Activated T-helper 1 cell treated with anti-CD3 and anti-CD28 coated beads, Interleukin-12 subunit alpha, Interleukin-12 subunit beta, Interleukin-2, Interleukin-4 antibody, amounts not matched to agents 30 ng/mL and 10 ng/mL and 1 ng/mL, durations not matched to agents 14 hours and 24 hours and 36 hours (primary cell): ENCODE results near the gene LSAMP. TPM values are rescaled to one million over a fixed set of nuclear protein-coding genes. Genes with fewer than 3 reads are reported as not detected.

ENCODE experiments used
- DNase-seq: peaks from one replicate; pipeline ENCODE4 v3.0.0; 2021; ENCODE audit warnings: low spot score
- H3K27ac Mint-ChIP-seq: one replicate; pipeline ENCODE4 v1.8.0; 2021; ENCODE audit warnings: mild to moderate bottlenecking, mixed read lengths
- H3K27me3 Mint-ChIP-seq: one replicate; pipeline ENCODE4 v1.8.0; 2022; ENCODE audit warnings: mild to moderate bottlenecking, moderate library complexity, mixed read lengths; ENCODE audit not compliant: insufficient read depth
- H3K36me3 Mint-ChIP-seq: one replicate; pipeline ENCODE4 v1.8.0; 2021; ENCODE audit warnings: low read depth, mixed read lengths
- H3K4me1 Mint-ChIP-seq: one replicate; pipeline ENCODE4 v1.8.0; 2021; ENCODE audit warnings: low read depth, mixed read lengths
- H3K4me3 Mint-ChIP-seq: one replicate; pipeline ENCODE4 v1.8.0; 2021; ENCODE audit warnings: mild to moderate bottlenecking, moderate library complexity, mixed read lengths
- H3K9me3 Mint-ChIP-seq: one replicate; pipeline ENCODE4 v1.8.0; 2021; ENCODE audit warnings: mixed read lengths
- intact Hi-C: fragments of 100-400 bp; cut with micrococcal nuclease; formaldehyde crosslinking; loops from one replicate; pipeline ENCODE4 v1.15.1; 2024
- total RNA-seq: library from RNA; stranded (reverse); gene quantifications from 2 replicates; pipeline ENCODE4 v1.2.3, GENCODE V29; 2022

Gene LSAMP
- total RNA-seq, 1 donor from 2014 or later: not detected

GRCh38 chr3:116030131-116030850 lies 415.0 kb downstream of the LSAMP start:
- no peaks in the 10 kb centered on the region for H3K9me3 Mint-ChIP-seq
- H3K27me3 Mint-ChIP-seq: no peaks in the 10 kb centered on the region
- H3K4me3 Mint-ChIP-seq: no peak overlapping the region
- no peak overlapping the region for H3K27ac Mint-ChIP-seq
- no peaks in the 10 kb centered on the region for H3K36me3 Mint-ChIP-seq
- H3K4me1 Mint-ChIP-seq: no peaks in the 10 kb centered on the region
- no peak for DNase-seq
- intact Hi-C loops: no loop called here

GRCh38 chr3:116029266-116029665 lies 416.0 kb downstream of the LSAMP start:
- intact Hi-C loops: no loop called here
- no peak for DNase-seq
- Mint-ChIP-seq H3K36me3 (no peaks in the 10 kb centered on the region), H3K9me3 (no peaks in the 10 kb centered on the region), H3K27me3 (no peaks in the 10 kb centered on the region), H3K4me1 (no peaks in the 10 kb centered on the region), H3K27ac (no peak overlapping the region), H3K4me3 (no peak overlapping the region)

- H3K9me3 Mint-ChIP-seq: no peaks in the 10 kb centered on the region
Observed at GRCh38 chr3:116028157-116028556, 417.1 kb downstream of the LSAMP start.

GRCh38 chr3:116020989-116021388 lies 424.3 kb downstream of the LSAMP start:
- H3K9me3 Mint-ChIP-seq: no peaks in the 10 kb centered on the region

More at GRCh38 chr3:116028157-116028556, 417.1 kb downstream of the LSAMP start:
- no peak for DNase-seq
- no peak overlapping the region for H3K4me3 Mint-ChIP-seq
- no peaks in the 10 kb centered on the region for H3K27me3 Mint-ChIP-seq
- H3K27ac Mint-ChIP-seq: no peak overlapping the region
- H3K36me3 Mint-ChIP-seq: no peaks in the 10 kb centered on the region
- no peaks in the 10 kb centered on the region for H3K4me1 Mint-ChIP-seq
- intact Hi-C loops: no loop called here

GRCh38 chr3:116020495-116020894 lies 424.8 kb downstream of the LSAMP start:
- intact Hi-C loops: no loop called here
- Mint-ChIP-seq H3K4me1 (no peaks in the 10 kb centered on the region), H3K9me3 (no peaks in the 10 kb centered on the region), H3K36me3 (no peaks in the 10 kb centered on the region), H3K4me3 (no peak overlapping the region), H3K27ac (no peak overlapping the region), H3K27me3 (no peaks in the 10 kb centered on the region)
- DNase-seq: no peak

More at GRCh38 chr3:116020989-116021388, 424.3 kb downstream of the LSAMP start:
- H3K27ac Mint-ChIP-seq: no peak overlapping the region
- H3K36me3 Mint-ChIP-seq: no peaks in the 10 kb centered on the region
- H3K27me3 Mint-ChIP-seq: no peaks in the 10 kb centered on the region
- DNase-seq: no peak
- no peaks in the 10 kb centered on the region for H3K4me1 Mint-ChIP-seq
- intact Hi-C loops: no loop called here
- H3K4me3 Mint-ChIP-seq: no peak overlapping the region

- intact Hi-C loops: no loop called here
- no peaks in the 10 kb centered on the region for H3K27me3 Mint-ChIP-seq
- no peaks in the 10 kb centered on the region for H3K9me3 Mint-ChIP-seq
- no peak overlapping the region for H3K27ac Mint-ChIP-seq
- no peaks in the 10 kb centered on the region for H3K36me3 Mint-ChIP-seq
- H3K4me1 Mint-ChIP-seq: no peaks in the 10 kb centered on the region
- DNase-seq: no peak
- H3K4me3 Mint-ChIP-seq: no peak overlapping the region
Observed at GRCh38 chr3:116019254-116019763, 426.0 kb downstream of the LSAMP start.

GRCh38 chr3:116018646-116019045 lies 426.6 kb downstream of the LSAMP start:
- Mint-ChIP-seq H3K4me3 (no peak overlapping the region), H3K4me1 (no peaks in the 10 kb centered on the region), H3K27ac (no peak overlapping the region), H3K36me3 (no peaks in the 10 kb centered on the region), H3K27me3 (no peaks in the 10 kb centered on the region), H3K9me3 (no peaks in the 10 kb centered on the region)
- no peak for DNase-seq
- intact Hi-C loops: no loop called here

GRCh38 chr3:116015931-116016330 lies 429.4 kb downstream of the LSAMP start:
- no peaks in the 10 kb centered on the region for H3K36me3 Mint-ChIP-seq
- no peak for DNase-seq
- H3K4me3 Mint-ChIP-seq: no peak overlapping the region
- H3K27ac Mint-ChIP-seq: no peak overlapping the region
- no peaks in the 10 kb centered on the region for H3K4me1 Mint-ChIP-seq
- intact Hi-C loops: no loop called here
- H3K9me3 Mint-ChIP-seq: no peaks in the 10 kb centered on the region
- no peaks in the 10 kb centered on the region for H3K27me3 Mint-ChIP-seq

- DNase-seq: no peak
- Mint-ChIP-seq H3K27me3 (no peaks in the 10 kb centered on the region), H3K4me1 (no peaks in the 10 kb centered on the region), H3K4me3 (no peak overlapping the region), H3K36me3 (no peaks in the 10 kb centered on the region), H3K9me3 (no peaks in the 10 kb centered on the region), H3K27ac (no peak overlapping the region)
- intact Hi-C loops: no loop called here
Observed at GRCh38 chr3:116007000-116007399, 438.3 kb downstream of the LSAMP start.

GRCh38 chr3:116005404-116005803 lies 439.9 kb downstream of the LSAMP start:
- no peaks in the 10 kb centered on the region for H3K36me3 Mint-ChIP-seq

GRCh38 chr3:116002235-116002634 lies 443.1 kb downstream of the LSAMP start:
- H3K4me3 Mint-ChIP-seq: no peak overlapping the region
- no peaks in the 10 kb centered on the region for H3K4me1 Mint-ChIP-seq
- no peaks in the 10 kb centered on the region for H3K9me3 Mint-ChIP-seq
- no peak overlapping the region for H3K27ac Mint-ChIP-seq
- DNase-seq: no peak
- no peaks in the 10 kb centered on the region for H3K27me3 Mint-ChIP-seq
- no peaks in the 10 kb centered on the region for H3K36me3 Mint-ChIP-seq
- intact Hi-C loops: no loop called here

More at GRCh38 chr3:116005404-116005803, 439.9 kb downstream of the LSAMP start:
- no peaks in the 10 kb centered on the region for H3K27me3 Mint-ChIP-seq
- H3K4me1 Mint-ChIP-seq: no peaks in the 10 kb centered on the region
- H3K9me3 Mint-ChIP-seq: no peaks in the 10 kb centered on the region
- intact Hi-C loops: no loop called here
- no peak for DNase-seq
- H3K27ac Mint-ChIP-seq: no peak overlapping the region
- no peak overlapping the region for H3K4me3 Mint-ChIP-seq

GRCh38 chr3:116001151-116001621 lies 444.1 kb downstream of the LSAMP start:
- no peaks in the 10 kb centered on the region for H3K27me3 Mint-ChIP-seq
- no peaks in the 10 kb centered on the region for H3K36me3 Mint-ChIP-seq
- no peak overlapping the region for H3K27ac Mint-ChIP-seq
- no peak overlapping the region for H3K4me3 Mint-ChIP-seq
- intact Hi-C loops: no loop called here
- no peaks in the 10 kb centered on the region for H3K9me3 Mint-ChIP-seq
- DNase-seq: no peak
- H3K4me1 Mint-ChIP-seq: no peaks in the 10 kb centered on the region

GRCh38 chr3:116000311-116000710 lies 445.0 kb downstream of the LSAMP start:
- Mint-ChIP-seq H3K36me3 (no peaks in the 10 kb centered on the region), H3K27ac (no peak overlapping the region), H3K9me3 (no peaks in the 10 kb centered on the region), H3K4me1 (no peaks in the 10 kb centered on the region), H3K27me3 (no peaks in the 10 kb centered on the region), H3K4me3 (no peak overlapping the region)
- intact Hi-C loops: no loop called here
- no peak for DNase-seq
